ENCODE data around the gene ELAVL3.

Gene ELAVL3

DNA sequence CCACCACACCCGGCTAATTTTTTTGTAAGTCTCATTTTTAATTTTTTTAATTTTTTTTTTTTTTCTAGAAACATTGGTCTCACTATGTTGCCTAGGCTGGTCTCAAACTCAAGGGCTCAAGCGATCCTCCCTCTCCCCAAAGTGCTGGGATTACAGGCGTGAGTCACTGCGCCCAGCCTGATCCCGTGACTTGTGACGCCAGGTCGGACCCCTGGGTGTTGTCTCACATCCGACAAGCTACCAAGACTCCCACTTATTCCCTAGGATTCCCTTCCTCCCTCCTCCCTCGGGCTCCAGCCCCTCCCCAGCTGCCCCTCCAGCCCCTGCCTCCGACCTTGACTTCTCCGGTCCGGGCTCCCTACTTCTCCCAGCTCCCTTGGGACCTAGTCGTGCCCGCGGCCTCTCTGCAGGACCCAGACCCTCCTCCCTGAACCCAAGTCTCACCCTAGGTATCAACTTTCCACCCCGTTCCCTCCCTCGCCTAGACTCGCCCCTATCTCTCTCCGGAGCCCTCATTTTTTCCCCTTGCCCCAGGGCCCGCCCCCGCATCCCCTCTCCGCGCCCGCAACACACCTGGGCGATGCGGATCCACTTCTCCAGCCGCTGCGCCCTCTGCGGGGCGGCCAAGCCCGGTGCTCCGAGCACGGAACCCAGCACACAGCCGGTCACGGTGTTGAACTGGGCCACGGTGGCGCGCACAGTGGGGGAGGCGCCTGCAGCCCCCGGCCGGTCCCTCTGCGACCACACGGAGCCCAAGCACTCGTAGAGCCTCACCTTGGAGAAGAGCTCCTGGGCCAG is 74.8 kb downstream of the ELAVL3 start:
- DNase-seq = peak; percentile 36

GRCh38 chr19:11404588-11405222 is 76.1 kb downstream of the ELAVL3 start:
- DNase-seq = no peak

- no peak for DNase-seq
These were observed 78.9 kb downstream of the ELAVL3 start for GRCh38 chr19:11401808-11402543.

Data from hematopoietic multipotent progenitor cell treated with erythropoietin and hydrocortisone succinate and interleukin-3 and kit ligand, for 4 days (in vitro differentiated cells).